GM12873 (cell line): ENCODE results near the gene CLHC1.

ENCODE experiments used
- TF ChIP-seq, protein P1 (sequence below): IDR thresholded peaks from 2 replicates; pipeline ENCODE4 v1.5.1; 2012; ENCODE audit warnings: low read depth, mild to moderate bottlenecking, moderate library complexity, low read length, control low read depth; ENCODE audit not compliant: insufficient read depth; ENCODE audit errors: missing control alignments

The CLHC1 gene

DNA sequence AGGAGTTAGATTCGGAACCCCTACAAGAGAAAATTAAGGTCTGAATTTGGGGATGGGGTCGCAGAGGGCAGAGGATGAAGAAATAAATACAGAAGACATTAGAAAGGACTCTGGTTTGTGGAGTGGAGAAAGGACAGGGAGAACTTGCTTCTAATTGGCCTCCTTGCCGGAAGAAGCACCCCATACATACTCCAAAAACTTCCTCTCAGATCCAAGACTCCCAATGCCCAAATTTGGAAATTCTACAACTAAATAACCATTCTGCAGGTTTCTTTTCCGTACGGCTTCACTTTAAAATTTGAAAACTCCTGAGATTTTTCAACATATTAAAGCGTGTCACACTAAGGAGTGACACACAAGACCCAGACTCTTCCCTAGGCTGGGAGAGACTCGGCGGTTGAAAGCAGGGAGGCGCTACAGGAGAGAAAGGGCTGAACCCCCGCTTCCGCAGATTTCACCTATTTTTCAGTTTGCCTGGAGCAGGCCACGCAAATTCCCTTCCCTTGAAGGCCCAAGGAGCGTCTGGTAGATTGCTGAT lies 478 bp downstream of the CLHC1 start:
- TF ChIP-seq, protein P1, sequence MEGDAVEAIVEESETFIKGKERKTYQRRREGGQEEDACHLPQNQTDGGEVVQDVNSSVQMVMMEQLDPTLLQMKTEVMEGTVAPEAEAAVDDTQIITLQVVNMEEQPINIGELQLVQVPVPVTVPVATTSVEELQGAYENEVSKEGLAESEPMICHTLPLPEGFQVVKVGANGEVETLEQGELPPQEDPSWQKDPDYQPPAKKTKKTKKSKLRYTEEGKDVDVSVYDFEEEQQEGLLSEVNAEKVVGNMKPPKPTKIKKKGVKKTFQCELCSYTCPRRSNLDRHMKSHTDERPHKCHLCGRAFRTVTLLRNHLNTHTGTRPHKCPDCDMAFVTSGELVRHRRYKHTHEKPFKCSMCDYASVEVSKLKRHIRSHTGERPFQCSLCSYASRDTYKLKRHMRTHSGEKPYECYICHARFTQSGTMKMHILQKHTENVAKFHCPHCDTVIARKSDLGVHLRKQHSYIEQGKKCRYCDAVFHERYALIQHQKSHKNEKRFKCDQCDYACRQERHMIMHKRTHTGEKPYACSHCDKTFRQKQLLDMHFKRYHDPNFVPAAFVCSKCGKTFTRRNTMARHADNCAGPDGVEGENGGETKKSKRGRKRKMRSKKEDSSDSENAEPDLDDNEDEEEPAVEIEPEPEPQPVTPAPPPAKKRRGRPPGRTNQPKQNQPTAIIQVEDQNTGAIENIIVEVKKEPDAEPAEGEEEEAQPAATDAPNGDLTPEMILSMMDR = no peak

DNA sequence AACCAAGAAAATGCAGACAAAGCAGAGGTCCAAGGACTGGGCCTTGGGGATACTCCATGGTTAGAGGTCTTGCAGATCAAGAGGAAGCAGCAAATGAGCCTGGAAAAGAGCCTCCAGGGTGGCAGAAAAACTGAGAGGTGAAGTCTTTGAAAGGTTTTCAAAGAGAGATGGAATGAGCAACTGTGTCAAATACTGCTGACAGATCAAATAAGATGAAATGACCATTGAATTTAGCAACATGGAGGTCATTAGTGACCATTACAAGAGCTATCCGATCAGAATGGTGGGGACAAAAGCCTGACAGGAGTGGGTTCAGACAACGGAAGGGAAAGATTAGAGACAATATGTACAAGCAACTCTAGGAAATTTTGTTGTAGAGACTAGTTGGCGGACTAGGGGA lies 1.5 kb downstream of the CLHC1 start:
- TF ChIP-seq, protein P1 = no peak

DNA sequence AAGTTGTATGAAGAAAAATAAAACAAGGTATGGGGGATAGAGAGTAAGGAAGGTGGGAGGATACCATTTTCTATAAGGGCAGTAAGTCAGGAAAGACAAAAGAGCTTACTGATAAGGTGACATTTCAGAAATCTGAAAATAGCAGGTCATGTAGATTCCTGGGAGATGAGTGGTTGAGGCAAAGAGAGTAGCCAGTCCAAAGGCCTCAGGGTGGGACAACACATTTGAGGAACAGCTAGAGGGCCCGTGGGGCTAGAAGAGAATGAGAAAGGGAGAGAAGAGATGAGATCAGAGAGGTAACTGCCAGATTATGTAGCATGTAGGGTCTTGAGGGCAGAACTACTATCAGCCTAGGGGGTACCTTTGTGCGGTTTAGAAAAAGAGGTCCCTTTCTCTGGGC lies 2.9 kb downstream of the CLHC1 start:
- TF ChIP-seq, protein P1 = no peak

DNA sequence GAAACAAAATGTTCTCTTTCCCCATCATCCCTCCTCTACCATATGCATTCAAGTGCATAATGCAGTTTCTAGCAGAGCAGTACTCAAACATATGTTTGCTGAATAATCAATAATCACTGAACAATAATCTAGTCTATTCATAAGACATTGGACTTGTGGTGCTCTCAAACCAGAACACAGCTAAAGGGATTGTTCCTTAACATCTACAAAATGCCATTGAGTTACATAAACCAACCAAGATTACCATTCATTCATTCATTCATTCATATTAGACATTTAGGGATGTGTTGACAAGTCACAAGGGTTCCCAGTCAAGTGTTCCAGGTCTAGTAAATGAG lies 3.9 kb downstream of the CLHC1 start:
- TF ChIP-seq, protein P1 = no peak

DNA sequence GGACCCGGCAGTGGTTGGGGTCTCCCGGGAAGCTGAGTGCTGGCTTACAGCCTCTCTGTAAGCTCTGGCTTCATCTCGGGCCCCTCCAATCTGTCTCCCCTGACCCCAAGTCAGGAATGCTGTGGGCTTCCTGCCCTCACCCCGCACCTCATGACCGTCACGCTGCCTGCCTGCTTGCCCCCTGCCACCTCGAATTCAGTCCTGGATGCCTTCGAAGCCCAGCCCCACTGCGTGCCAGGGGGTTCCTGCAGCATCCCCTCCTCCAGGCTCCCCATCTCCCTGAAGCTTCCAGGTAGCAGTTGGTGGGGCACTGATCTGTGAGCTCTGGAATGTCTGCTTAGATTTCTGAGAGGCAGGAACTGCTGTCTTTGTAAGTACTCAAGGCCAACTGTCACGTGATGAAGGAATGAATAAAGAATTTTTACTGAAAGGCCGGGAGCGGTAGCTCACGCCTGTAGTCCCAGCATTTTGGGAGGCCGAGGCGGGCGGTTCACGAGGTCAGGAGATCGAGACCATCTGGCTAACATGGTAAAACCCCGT lies 6.5 kb downstream of the CLHC1 start:
- TF ChIP-seq, protein P1 = no peak

DNA sequence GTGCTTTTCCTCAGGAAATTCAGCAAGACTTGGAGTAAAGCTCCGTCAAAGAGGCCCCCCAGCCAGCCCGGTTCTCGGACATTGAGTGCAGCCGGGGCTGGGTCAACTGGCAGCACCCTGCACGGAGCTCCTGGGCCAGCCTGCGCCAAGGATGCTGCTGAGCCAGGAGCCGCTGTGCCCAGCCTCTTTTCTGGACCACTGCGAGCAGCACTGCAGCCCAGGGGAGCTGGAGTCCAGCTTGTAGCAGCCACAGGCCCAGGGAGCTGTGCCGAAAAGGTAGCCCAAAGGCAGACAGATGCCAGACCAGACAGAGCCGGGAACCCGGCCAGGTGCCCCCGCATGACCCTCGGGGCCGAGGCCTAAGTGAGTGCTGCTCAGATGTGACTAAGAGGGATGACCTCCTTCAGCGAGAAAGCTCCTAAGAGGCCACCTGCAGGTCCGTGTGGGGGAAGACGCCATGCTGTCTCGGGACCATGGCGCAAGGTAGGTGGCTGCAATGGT lies 7.3 kb downstream of the CLHC1 start:
- TF ChIP-seq, protein P1 = no peak

DNA sequence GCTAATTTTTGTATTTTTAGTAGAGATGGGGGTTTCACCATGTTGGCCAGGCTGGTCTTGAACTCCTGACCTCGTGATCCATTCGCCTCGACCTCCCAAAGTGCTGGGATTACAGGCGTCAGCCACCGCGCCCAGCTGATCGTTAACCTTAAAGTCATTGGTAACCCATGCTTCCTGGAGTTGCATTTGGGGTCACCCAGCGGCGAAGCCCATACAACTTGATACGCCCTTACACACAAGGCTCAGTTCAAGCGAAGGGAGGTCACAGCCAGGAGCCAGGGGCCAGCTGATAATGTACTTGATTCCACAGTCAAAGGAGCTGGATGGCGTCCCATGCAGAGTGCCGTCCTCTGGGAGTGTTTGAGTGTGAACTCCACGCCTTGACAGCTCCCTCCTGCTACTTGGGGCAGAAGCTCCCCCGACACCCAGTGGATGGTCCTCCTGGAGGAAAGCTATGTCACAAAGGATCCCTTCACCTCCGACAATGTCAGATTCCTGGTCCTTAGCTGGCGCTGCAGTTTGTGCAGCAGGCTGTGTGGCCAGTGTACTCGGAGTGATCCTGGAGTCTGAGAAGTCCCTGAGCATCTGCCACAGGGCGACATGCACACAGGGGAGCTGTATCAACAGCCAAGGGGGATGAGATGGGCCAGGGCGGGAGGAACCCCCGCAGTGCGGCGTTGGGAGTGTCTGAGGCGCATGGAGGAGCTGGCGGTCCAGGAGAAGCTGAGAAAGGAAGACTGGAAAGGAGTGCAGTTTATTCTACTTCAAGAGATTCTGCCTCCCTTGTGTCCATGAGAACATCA lies 7.9 kb downstream of the CLHC1 start:
- TF ChIP-seq, protein P1 = no peak
